HepG2 (cell line): Measurements from ENCODE around the gene MAP2K5. TPM values are rescaled to one million over a fixed set of nuclear protein-coding genes. Genes with fewer than 3 reads are reported as not detected.

Experiments used
- RBAK ChIP-seq: sonication (generic); formaldehyde crosslinking; IDR thresholded peaks from 2 replicates; pipeline ENCODE4 v1.5.1; 2020; ENCODE audit warnings: mild to moderate bottlenecking, missing genetic modification reagents
- SIX1 ChIP-seq: sonication (generic); formaldehyde crosslinking; IDR thresholded peaks from 2 replicates; pipeline ENCODE4 v1.4.0; 2020; ENCODE audit warnings: missing genetic modification reagents, borderline replicate concordance
- SMAD1 ChIP-seq: sonication (generic); formaldehyde crosslinking; IDR thresholded peaks from 2 replicates; pipeline ENCODE4 v1.4.0; 2020; ENCODE audit warnings: missing genetic modification reagents, low read depth, mild to moderate bottlenecking, borderline replicate concordance
- ZFP82 ChIP-seq: sonication (generic); formaldehyde crosslinking; IDR thresholded peaks from 2 replicates; pipeline ENCODE4 v1.5.1; 2020; ENCODE audit warnings: mild to moderate bottlenecking, missing genetic modification reagents, borderline replicate concordance
- ZNF251 ChIP-seq: sonication (generic); formaldehyde crosslinking; IDR thresholded peaks from 2 replicates; pipeline ENCODE4 v1.9.0; 2021; ENCODE audit warnings: mild to moderate bottlenecking, missing genetic modification reagents
- ZNF547 ChIP-seq: sonication (generic); formaldehyde crosslinking; IDR thresholded peaks from 2 replicates; pipeline ENCODE4 v1.5.1; 2020; ENCODE audit warnings: mild to moderate bottlenecking, missing genetic modification reagents
- ZNF777 ChIP-seq: sonication (generic); formaldehyde crosslinking; IDR thresholded peaks from 2 replicates; pipeline ENCODE4 v1.4.0; 2020; ENCODE audit warnings: missing genetic modification reagents
- ZSCAN12 ChIP-seq: sonication (generic); formaldehyde crosslinking; IDR thresholded peaks from 2 replicates; pipeline ENCODE4 v1.9.0; 2021; ENCODE audit warnings: mild to moderate bottlenecking, missing genetic modification reagents
- polyA plus RNA-seq, 8 experiments: library from polyadenylated mRNA; depleted of rRNA in 3 of 8; stranded (reverse) in 7 of 8; unstranded in 1 of 8; fragments of >200 nt; fragmentation: Illumina TruSeq in 4 of 8; extraction: Trizol in 4 of 8; gene quantifications; 2 replicates each; pipeline versions ENCODE4 v1.2.1 to v1.2.3, GENCODE V29; 2011 to 2016; ENCODE audit warnings: low read depth in 4 of 8, missing spikeins in 1 of 8, mixed read lengths in 1 of 8; ENCODE audit not compliant: insufficient read depth in 1 of 8
- total RNA-seq, 5 experiments: library from RNA; depleted of rRNA; stranded (reverse); fragments of >200 nt; fragmentation: Illumina TruSeq; extraction: Trizol; gene quantifications; 2 replicates each; pipeline ENCODE4 v1.2.3, GENCODE V29; 2016; ENCODE audit warnings: low read depth in 1 of 5
- TF ChIP-seq, protein P1 (sequence below): sonication (generic); formaldehyde crosslinking; IDR thresholded peaks from 2 replicates; pipeline ENCODE4 v1.5.1; 2020; ENCODE audit warnings: missing genetic modification reagents, mild to moderate bottlenecking, borderline replicate concordance

Gene MAP2K5
- total and polyA plus RNA-seq, 2 of the 13 experiments (the other 11 are each of a cell fraction or from before 2014, with no cell fraction given) = 4.0 to 4.3 TPM

DNA sequence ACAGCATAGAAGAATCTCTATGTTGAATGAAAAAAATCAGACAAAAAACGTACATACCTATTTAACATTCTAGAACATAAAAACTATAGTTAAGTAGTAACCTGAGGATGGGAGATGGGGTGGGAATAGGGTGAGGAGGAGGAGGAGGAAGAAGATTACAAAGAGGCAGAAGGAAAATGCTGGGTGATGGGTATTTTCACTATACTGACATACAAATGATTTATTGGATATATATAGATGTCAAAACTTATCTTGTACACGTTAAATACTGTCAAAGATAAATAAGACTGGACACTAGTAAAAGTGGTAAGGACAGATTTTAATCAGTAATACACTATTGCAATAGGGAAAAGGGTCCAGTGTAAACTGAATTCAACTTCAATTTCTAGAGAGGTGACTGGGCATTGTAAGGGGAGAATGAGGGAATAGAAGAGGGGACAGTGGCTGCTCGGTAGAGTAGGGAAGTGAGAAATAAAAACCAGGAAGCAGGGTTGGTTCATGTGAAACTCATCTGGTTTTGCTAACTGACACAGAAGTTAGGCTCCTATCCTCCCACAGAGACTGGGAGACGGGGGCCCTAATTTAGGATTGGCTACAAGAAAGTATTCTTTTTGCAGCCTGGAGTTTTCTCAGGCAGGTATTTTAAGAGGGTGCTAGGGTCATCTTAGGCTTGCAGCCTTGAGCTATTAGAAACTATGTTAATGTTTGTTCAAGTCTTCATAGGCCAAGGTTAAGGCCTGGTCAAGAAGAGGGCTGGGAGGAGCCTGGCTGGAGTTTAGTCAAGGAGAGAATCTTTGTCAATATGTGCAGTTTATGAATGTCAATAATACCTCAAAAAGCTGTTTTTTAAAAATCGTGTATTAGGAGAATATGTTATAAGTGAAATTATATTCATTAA, 36.6 kb upstream of the MAP2K5 start (continued):
- TF ChIP-seq RBAK (CRISPR knock-in tag) (no peak), ZNF547 (CRISPR knock-in tag) (no peak), ZFP82 (CRISPR knock-in tag) (no peak), ZNF777 (CRISPR knock-in tag) (no peak), ZNF251 (CRISPR knock-in tag) (no peak), ZSCAN12 (CRISPR knock-in tag) (no peak), SMAD1 (CRISPR knock-in tag) (no peak), SIX1 (CRISPR knock-in tag) (no peak)
- TF ChIP-seq, protein P1, sequence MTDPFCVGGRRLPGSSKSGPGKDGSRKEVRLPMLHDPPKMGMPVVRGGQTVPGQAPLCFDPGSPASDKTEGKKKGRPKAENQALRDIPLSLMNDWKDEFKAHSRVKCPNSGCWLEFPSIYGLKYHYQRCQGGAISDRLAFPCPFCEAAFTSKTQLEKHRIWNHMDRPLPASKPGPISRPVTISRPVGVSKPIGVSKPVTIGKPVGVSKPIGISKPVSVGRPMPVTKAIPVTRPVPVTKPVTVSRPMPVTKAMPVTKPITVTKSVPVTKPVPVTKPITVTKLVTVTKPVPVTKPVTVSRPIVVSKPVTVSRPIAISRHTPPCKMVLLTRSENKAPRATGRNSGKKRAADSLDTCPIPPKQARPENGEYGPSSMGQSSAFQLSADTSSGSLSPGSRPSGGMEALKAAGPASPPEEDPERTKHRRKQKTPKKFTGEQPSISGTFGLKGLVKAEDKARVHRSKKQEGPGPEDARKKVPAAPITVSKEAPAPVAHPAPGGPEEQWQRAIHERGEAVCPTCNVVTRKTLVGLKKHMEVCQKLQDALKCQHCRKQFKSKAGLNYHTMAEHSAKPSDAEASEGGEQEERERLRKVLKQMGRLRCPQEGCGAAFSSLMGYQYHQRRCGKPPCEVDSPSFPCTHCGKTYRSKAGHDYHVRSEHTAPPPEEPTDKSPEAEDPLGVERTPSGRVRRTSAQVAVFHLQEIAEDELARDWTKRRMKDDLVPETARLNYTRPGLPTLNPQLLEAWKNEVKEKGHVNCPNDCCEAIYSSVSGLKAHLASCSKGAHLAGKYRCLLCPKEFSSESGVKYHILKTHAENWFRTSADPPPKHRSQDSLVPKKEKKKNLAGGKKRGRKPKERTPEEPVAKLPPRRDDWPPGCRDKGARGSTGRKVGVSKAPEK (CRISPR knock-in tag) = no peak
